C4-2B (cell line): Measurements from ENCODE around the gene SIL1.

Source experiments
- H3K27ac ChIP-seq: fragments of 450-650 bp; 2 replicates; pipeline ENCODE4 v1.5.1; 2017
- ZFX ChIP-seq: fragments of 450-650 bp; IDR thresholded peaks from 2 replicates; pipeline ENCODE4 v1.6.1; 2017
- TF ChIP-seq, protein P1 (sequence below): fragments of 450-650 bp; conservative IDR thresholded peaks from 2 replicates; pipeline ENCODE4 v1.5.1; 2017; ENCODE audit warnings: mild to moderate bottlenecking

Gene SIL1

DNA sequence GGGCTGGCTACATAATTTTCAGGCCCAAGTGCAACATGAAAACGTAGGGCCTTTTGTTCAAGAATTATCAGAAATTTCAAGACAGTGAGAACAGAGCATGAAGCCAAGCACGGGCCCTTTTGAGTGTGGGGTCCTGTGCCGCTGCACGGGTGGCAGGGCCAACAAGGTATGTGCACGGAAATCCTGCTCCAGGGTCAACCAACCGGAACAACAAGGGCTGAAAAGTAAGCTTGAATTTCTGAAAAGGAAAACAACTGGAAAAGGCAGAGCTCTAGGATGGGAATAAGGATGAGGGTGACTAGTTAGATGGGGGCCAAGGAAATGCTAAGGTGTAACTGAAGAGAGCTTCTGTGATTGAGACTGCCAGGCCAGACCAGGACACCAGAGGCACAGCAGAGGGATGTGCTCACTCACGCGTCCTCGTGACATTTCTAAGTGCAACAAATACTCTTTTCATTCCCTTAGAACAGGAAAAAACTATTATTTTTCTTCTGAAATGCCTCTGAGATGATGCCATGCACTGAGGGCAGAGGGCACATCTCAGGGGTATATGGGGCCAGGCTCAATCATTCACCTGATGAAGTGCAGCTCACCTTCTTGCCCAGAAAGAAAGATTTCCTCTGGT is 242.4 kb downstream of the SIL1 start:
- TF ChIP-seq ZFX = no peak
- TF ChIP-seq, protein P1, sequence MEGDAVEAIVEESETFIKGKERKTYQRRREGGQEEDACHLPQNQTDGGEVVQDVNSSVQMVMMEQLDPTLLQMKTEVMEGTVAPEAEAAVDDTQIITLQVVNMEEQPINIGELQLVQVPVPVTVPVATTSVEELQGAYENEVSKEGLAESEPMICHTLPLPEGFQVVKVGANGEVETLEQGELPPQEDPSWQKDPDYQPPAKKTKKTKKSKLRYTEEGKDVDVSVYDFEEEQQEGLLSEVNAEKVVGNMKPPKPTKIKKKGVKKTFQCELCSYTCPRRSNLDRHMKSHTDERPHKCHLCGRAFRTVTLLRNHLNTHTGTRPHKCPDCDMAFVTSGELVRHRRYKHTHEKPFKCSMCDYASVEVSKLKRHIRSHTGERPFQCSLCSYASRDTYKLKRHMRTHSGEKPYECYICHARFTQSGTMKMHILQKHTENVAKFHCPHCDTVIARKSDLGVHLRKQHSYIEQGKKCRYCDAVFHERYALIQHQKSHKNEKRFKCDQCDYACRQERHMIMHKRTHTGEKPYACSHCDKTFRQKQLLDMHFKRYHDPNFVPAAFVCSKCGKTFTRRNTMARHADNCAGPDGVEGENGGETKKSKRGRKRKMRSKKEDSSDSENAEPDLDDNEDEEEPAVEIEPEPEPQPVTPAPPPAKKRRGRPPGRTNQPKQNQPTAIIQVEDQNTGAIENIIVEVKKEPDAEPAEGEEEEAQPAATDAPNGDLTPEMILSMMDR = no peak
- no peak overlapping the region for H3K27ac ChIP-seq

DNA sequence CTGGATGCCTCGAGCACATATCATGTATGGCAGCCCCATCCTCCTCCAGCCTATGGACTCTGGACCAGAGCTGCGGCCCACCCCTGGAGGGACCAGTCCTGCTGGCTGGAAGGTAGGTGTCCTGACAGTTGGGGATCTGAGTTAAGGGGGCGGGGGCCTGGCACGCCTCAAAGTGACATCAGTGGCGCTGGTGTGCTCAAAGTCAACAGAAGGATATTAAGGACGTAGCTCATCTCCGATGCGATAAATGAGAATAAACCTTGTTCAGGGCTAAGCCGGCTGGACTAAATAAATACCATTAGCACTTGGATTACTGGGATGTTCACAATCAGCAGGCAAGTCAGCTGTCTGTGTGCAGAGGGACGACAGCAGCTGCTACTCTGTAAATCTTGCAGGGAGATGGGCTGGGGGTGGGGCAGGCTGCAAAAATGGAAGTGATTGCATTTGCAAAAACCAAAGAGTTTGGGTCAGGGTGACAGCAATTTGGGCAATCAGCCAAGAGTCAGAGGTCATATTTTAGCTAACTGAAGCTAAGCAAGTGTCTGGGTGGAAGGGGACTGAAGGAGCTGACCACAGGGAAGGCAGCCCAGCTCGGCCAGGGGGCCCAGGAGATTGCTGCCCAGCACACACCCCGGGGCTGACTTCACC is 243.0 kb downstream of the SIL1 start:
- TF ChIP-seq, protein P1 = no peak
- no peak for TF ChIP-seq ZFX
- H3K27ac ChIP-seq = no peak overlapping the region; the same call in 1 of the 2 replicates

DNA sequence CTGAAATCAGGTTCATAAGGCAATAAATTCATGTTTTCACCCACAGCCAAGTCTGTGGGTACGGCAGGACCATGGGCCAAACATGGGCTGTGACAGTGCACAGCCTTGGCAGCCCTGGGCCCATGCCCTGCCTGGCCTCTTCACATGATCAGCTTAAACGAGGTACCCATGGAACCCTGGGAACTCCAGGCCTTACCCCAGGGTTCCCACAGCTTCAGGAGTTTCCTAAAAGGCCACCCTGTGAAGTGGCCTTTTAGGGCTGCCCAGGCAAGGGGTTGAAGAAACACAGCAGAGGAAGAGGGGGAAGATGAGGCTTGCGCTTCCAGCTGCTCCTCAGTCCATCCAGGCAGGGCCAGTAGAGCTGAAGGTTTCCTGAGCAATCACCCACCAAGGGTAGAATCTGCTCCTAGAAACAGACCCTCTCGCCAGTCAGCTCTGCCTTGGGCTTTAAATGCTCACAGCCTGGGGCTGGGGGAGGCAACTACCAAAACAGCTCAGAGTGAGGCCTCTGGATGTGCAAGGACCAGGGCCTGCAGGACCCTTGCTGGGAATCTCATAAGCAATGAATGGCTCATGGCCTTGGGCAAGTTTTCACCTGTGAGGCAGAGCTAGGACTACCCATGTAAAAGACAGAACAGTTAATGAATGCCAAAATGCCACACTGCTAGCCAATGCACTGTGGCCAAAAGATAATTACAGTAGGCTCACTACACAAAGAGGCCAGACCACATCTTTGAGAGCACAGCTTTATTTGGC is 243.7 kb downstream of the SIL1 start:
- peak overlapping the region; percentile 84 for H3K27ac ChIP-seq
- TF ChIP-seq, protein P1 = no peak
- no peak for TF ChIP-seq ZFX

DNA sequence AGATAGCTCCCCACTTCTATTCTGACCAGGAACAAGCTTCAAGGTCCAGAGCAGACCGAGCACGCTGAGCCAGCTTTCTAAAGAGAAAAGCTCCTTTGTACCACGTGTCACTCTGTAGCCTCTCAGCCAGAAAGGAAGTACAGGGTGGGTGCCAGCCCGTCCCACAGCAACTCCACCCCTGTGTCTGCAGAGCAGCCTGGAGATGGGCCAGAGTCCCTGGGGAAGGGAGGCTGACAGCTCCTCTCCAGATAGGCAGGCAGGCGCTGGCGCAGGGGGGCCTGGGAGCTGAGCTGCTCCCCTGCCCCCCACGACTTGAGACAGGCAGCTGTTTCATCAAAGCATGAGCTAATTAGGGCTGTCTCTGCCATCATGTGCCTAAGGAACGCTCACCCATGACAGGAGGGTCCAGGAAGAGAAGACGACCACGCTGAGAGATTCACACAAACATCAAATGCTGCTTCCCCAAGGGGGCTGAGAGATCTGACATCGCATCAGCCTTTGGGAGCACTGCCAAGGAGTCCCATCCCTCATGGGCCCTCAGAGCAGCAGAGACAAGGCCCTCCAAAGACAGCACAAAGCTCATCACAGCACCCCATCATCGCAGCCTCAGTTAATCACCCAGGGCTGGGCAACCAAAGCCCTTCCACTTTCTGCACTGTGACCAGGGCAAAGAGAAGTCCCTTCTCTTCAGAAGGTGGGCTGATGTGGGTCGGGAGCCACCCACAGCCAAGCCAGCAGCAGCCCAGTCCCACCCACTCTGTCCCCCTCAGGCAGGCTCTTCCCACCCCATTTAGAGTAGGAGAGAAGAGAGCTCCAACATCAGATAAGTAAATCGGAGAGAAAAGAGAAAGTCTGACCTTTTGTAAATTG is 244.5 kb downstream of the SIL1 start:
- peak overlapping the region; percentile 84 for H3K27ac ChIP-seq

DNA sequence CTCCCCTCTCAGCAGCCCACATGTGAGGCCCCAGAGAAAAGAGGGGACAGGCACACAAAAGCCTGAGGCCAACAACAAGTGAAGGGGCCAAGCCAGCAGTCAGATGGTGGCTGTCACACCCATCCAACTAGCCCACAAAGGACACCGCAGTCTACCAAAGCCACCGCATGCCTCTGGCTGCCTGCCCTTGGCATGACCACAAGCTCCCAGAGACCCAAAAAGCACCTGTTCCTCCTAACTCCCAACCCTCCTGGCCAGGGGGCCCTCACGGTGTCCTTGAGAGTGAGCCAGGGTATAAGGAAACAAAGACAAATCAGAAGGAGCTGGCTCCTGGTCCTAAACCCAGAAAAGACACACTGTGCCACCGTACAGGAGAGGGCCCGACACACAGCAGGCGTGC is 245.2 kb downstream of the SIL1 start:
- no peak for TF ChIP-seq ZFX
- TF ChIP-seq, protein P1 = no peak
- H3K27ac ChIP-seq = peak overlapping the region; percentile 84

More for the DNA sequence above, 244.5 kb downstream of the SIL1 start:
- no peak for TF ChIP-seq ZFX
- TF ChIP-seq, protein P1 = no peak

DNA sequence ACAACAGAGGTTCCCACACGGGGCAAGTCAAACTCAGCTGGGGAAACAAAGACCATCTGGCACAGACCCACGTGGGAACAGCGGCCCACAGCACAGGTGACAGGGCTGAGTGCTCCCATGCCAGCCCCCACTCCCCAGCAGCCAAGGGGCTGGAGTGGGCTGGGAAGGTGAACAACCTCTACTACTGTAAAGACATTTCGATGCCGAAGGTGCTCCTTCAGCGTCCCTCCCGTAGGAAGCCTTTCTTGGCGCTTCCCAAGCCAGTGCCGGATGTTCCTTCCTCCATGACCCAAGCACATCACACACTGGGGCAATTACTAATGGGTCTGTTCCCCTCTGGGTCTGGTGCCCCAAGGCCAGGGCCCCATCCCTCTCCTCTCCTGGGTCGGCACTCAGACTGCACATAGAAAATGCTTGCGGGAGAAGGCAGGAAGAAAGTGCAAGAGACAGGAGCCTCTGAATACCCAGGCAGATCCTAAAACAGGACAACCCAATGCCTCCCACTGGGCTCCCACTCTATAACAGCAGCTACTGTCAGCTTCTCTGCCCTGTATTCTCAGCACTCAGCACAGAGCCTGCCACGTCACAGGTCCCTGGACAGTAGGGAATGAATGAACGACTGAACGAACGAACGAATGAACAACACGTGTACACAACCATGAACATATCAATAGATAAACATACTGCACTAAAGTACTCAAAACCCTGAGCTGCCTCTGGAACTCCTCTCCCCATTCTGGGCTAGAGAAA is 246.0 kb downstream of the SIL1 start:
- H3K27ac ChIP-seq = peak overlapping the region; percentile 84
- no peak for TF ChIP-seq ZFX
- TF ChIP-seq, protein P1 = no peak
